ENCODE results near the gene GPRIN1. TPM values are rescaled to one million over a fixed set of nuclear protein-coding genes. Genes with fewer than 3 reads are reported as not detected.
A peak's percentile ranks its signal among the peaks of the same experiment; 100 is the strongest.

GPRIN1 gene
- total and polyA plus RNA-seq, 2 of the 4 experiments (the other 2 are of a cell fraction) = 3.0 to 4.7 TPM

GRCh38 chr5:176625512-176625911, 15.6 kb upstream of the GPRIN1 start:
- Histone ChIP-seq H3K79me1 (ENCODE audit: low read depth in 1 of 2, low read length in 2 of 2) (no peaks in the 10 kb centered on the region), H2BK15ac (ENCODE audit: low read depth, low read length) (no peak overlapping the region), H3K23ac (ENCODE audit: low read depth, low read length) (no peak overlapping the region), H3K9ac (ENCODE audit: low read depth, low read length) (no peak overlapping the region), H2BK120ac (ENCODE audit: low read depth, low read length) (no peak overlapping the region), H4K91ac (ENCODE audit: insufficient read depth, low read depth, low read length) (no peak overlapping the region), H2BK5ac (ENCODE audit: low read depth, low read length, poor library complexity, severe bottlenecking) (no peak overlapping the region), H2AK9ac (replicated peaks; ENCODE audit: low read depth, low read length, poor library complexity) (peak overlapping the region; percentile 55), H3K27ac (ENCODE audit: insufficient read depth, low read length) (no peak overlapping the region), H3K4ac (ENCODE audit: low read depth, low read length) (no peak overlapping the region), H3K36me3 (ENCODE audit: control insufficient read depth, insufficient read depth, low read length) (no peaks in the 10 kb centered on the region), H3K27me3 (ENCODE audit: control insufficient read depth, insufficient read depth, low read length) (peaks cover 64% of the 10 kb centered on the region), H4K20me1 (ENCODE audit: insufficient read depth, low read length) (no peaks in the 10 kb centered on the region; the same call in 1 of the 2 replicates), H3K14ac (replicated peaks; ENCODE audit: low read depth, low read length) (no peak overlapping the region), H3K4me1 (ENCODE audit: control insufficient read depth, insufficient read depth, low read length) (peaks cover 3% of the 10 kb centered on the region; the same call in 1 of the 2 replicates), H3K18ac (ENCODE audit: low read depth, low read length) (no peak overlapping the region), H2AK5ac (ENCODE audit: low read depth, low read length) (no peak overlapping the region), H2AFZ (replicated peaks; ENCODE audit: low read length, poor library complexity) (no peak overlapping the region), H4K5ac (ENCODE audit: low read depth, low read length) (no peak overlapping the region), H3K56ac (ENCODE audit: extremely low read depth, insufficient read depth, low read length) (no peak overlapping the region), H3K4me2 (ENCODE audit: low read depth, low read length) (no peak overlapping the region), H4K8ac (ENCODE audit: low read depth in 2 of 2, low read length in 2 of 2) (no peak overlapping the region), H3K9me1 (ENCODE audit: insufficient read depth, low read length) (no peaks in the 10 kb centered on the region), H3K4me3 (ENCODE audit: insufficient read depth, low read depth, low read length) (no peak overlapping the region), H3K9me3 (ENCODE audit: control insufficient read depth, insufficient read depth, low read length) (no peaks in the 10 kb centered on the region), H2BK20ac (ENCODE audit: low read depth, low read length) (no peak overlapping the region)
- dilution Hi-C loops (cut with HindIII; ENCODE audit: low sequenced_read_pairs, unreplicated experiment) = no loop called here
- no TSS peak for BruUV-seq (replicated peaks)
- in situ Hi-C loops (cut with MboI; ENCODE audit: low sequenced_read_pairs) = loop anchor here (10.0 kb wide), 1 partner anchor 51 kb away; no protein-coding TSS in a partner anchor
- TF ChIP-seq MAFK (IDR thresholded peaks at IDR 0.05; ENCODE audit: low read depth, low read length) = no peak
- TF ChIP-seq CHD1 (IDR thresholded peaks at IDR 0.05; ENCODE audit: low read depth, low read length) = no peak
- TF ChIP-seq RCOR1 (IDR thresholded peaks at IDR 0.05; ENCODE audit: insufficient replicate concordance, low read length) = no peak
- no peak for TF ChIP-seq CTCF (conservative IDR thresholded peaks at IDR 0.05; ENCODE audit: low read depth, low read length)
- TF ChIP-seq POLR2A (IDR thresholded peaks at IDR 0.05; ENCODE audit: low read depth, low read length) = no peak
- ChIA-PET CTCF (no interaction called here), POLR2A (ENCODE audit: unreplicated experiment) (no interaction called here)
- ATAC-seq (ENCODE audit: low read depth) = no peak
- intact Hi-C loops (cut with micrococcal nuclease) = no loop called here
- no peak for DNase-seq
- 63% methylated on average over 2 of the region's 2 CpGs; no CpG with 5 or more reads in 1 of the 2 experiments for WGBS, 2 experiments (ENCODE audit: extremely low coverage in 2 of 2, insufficient read length in 1 of 2)

All from IMR-90 (cell line).